K562 (cell line): ENCODE data around the gene CCDC34. TPM values are rescaled to one million over a fixed set of nuclear protein-coding genes. Genes with fewer than 3 reads are reported as not detected.
A peak's percentile ranks its signal among the peaks of the same experiment; 100 is the strongest.

Source experiments
- ESRRA ChIP-seq: fragments of 450-650 bp; IDR thresholded peaks from 2 replicates; pipeline ENCODE4 v1.6.1; 2014; ENCODE audit warnings: low read depth, mild to moderate bottlenecking, moderate library complexity, borderline replicate concordance
- GABPA ChIP-seq: fragments of 200-800 bp; sonication (Bioruptor generic); conservative IDR thresholded peaks from 2 replicates; pipeline ENCODE4 v1.6.1; 2016; ENCODE audit warnings: low read depth, missing genetic modification characterization, missing compliant biosample characterization
- MNT ChIP-seq, 2 experiments: fragments of 450-650 bp; conservative IDR thresholded peaks; 2 replicates each; pipeline ENCODE4 v1.6.1; 2017; ENCODE audit warnings: mild to moderate bottlenecking in 2 of 2, moderate library complexity in 2 of 2
- MYC ChIP-seq, 2 experiments: fragments of 250-450 bp in 1 of 2; sonication (Bioruptor Pico) in 1 of 2; IDR thresholded peaks; 2 replicates each; pipeline versions ENCODE4 v1.5.1 to v1.6.1; 2012 to 2021; ENCODE audit warnings: low read depth in 2 of 2, borderline replicate concordance in 1 of 2, improper control_type of control experiment in 1 of 2, low read length in 1 of 2, mild to moderate bottlenecking in 1 of 2, moderate library complexity in 1 of 2
- NCOR1 ChIP-seq: fragments of 450-650 bp; IDR thresholded peaks from 2 replicates; pipeline ENCODE4 v1.6.1; 2016; ENCODE audit warnings: mild to moderate bottlenecking, moderate library complexity
- NR2C1 ChIP-seq, 2 experiments: fragments of 450-650 bp; IDR thresholded peaks; 2 replicates each; pipeline ENCODE4 v1.6.1; 2017; ENCODE audit warnings: mild to moderate bottlenecking in 2 of 2, antibody characterized with exemption in 1 of 2, inconsistent platforms in 1 of 2, missing compliant biosample characterization in 1 of 2, missing genetic modification characterization in 1 of 2
- PBX2 ChIP-seq, 2 experiments: IDR thresholded peaks in 1 of 2; conservative IDR thresholded peaks in 1 of 2; 2 replicates each; pipeline ENCODE4 v1.6.1; 2016; ENCODE audit warnings: low read depth in 2 of 2, mild to moderate bottlenecking in 1 of 2, missing compliant biosample characterization in 1 of 2, missing genetic modification characterization in 1 of 2, moderate library complexity in 1 of 2
- RAD21 ChIP-seq, 2 experiments: fragments of 250-450 bp in 1 of 2; fragments of 450-650 bp in 1 of 2; sonication (Bioruptor Pico) in 1 of 2; formaldehyde crosslinking in 1 of 2; IDR thresholded peaks in 1 of 2; conservative IDR thresholded peaks in 1 of 2; 2 replicates each; pipeline versions ENCODE4 v1.4.0 to v1.8.0; 2020 to 2022; ENCODE audit warnings: mild to moderate bottlenecking in 2 of 2, moderate library complexity in 1 of 2
- SMAD2 ChIP-seq: fragments of 150-350 bp; IDR thresholded peaks from 2 replicates; pipeline ENCODE4 v1.6.1; 2014; ENCODE audit warnings: low read depth, mild to moderate bottlenecking, low read length
- SNIP1 ChIP-seq: fragments of 450-650 bp; IDR thresholded peaks from 2 replicates; pipeline ENCODE4 v1.7.1; 2017; ENCODE audit warnings: low read depth, mild to moderate bottlenecking
- TEAD1 ChIP-seq, 2 experiments: fragments of 450-650 bp in 1 of 2; sonication (generic) in 1 of 2; formaldehyde crosslinking; IDR thresholded peaks; 2 replicates each; pipeline versions ENCODE4 v1.4.0 to v1.8.0; 2020 to 2022; ENCODE audit warnings: mild to moderate bottlenecking in 2 of 2, missing genetic modification reagents in 1 of 2
- ZNF445 ChIP-seq: fragments of 250-450 bp; sonication (Bioruptor Pico); IDR thresholded peaks from 2 replicates; pipeline ENCODE4 v1.4.0; 2020; ENCODE audit warnings: low read depth, mild to moderate bottlenecking, moderate library complexity
- polyA plus RNA-seq, 8 experiments: library from polyadenylated mRNA; depleted of rRNA in 4 of 8; stranded (reverse) in 5 of 8; unstranded in 3 of 8; fragments of >200 nt; fragmentation: Nextera tagmentation in 2 of 8; fragmentation: Illumina TruSeq in 1 of 8; extraction: Ambion mirVana in 2 of 8; extraction: Trizol in 1 of 8; gene quantifications; 2 replicates each; pipeline versions ENCODE4 v1.2.1 to v1.2.3, GENCODE V29; 2011 to 2014; ENCODE audit warnings: inconsistent platforms in 1 of 8, missing spikeins in 1 of 8
- total RNA-seq, 7 experiments: library from RNA; depleted of rRNA in 6 of 7; stranded (reverse); fragments of >200 nt in 6 of 7; fragmentation: Illumina TruSeq in 2 of 7; extraction: Trizol in 2 of 7; gene quantifications; 2 replicates each; pipeline versions ENCODE4 v1.2.1 to v1.2.3, GENCODE V29; 2011 to 2021; ENCODE audit warnings: low replicate concordance in 1 of 7

CCDC34 gene
- total and polyA plus RNA-seq, 9 of the 15 experiments (the other 6 are each of a cell fraction or from before 2014, with no cell fraction given), result 6.2 to 42.0 (median 15.7) TPM

- TF ChIP-seq PBX2 (CRISPR knock-in tag; IDR thresholded peaks at IDR 0.05; ENCODE audit: low read depth), result no peak
- TF ChIP-seq PBX2 (tag; conservative IDR thresholded peaks at IDR 0.05; ENCODE audit: low read depth), result 0 out of 2 replicates have a peak, but pooled peaks have one; percentile 16
- TF ChIP-seq ZNF445, result no peak
- TF ChIP-seq SMAD2, result no peak
- TF ChIP-seq TEAD1 (CRISPR knock-in tag; IDR thresholded peaks at IDR 0.05), result peak in 1 of 2 experiments; percentile 70; a peak in 2 of 4 replicates
- peak; percentile 76 for TF ChIP-seq MYC (IDR thresholded peaks at IDR 0.05; ENCODE audit: low read depth, low read length)
- TF ChIP-seq MYC (CRISPR knock-in tag; IDR thresholded peaks at IDR 0.05; ENCODE audit: borderline replicate concordance, low read depth), result no peak
- TF ChIP-seq ESRRA, result 0 out of 2 replicates have a peak, but pooled peaks have one; percentile 36
- TF ChIP-seq MNT (conservative IDR thresholded peaks at IDR 0.05), result 0 out of 4 replicates have a peak, but pooled peaks of 1 of the 2 experiments have one; percentile 15
- peak in 1 of 2 experiments; percentile 36; a peak in 1 of 4 replicates for TF ChIP-seq RAD21 (CRISPR knock-in tag; conservative IDR thresholded peaks at IDR 0.05 in 1 of 2, IDR thresholded peaks at IDR 0.05 in 1 of 2)
- no peak for TF ChIP-seq GABPA (tag)
- no peak for TF ChIP-seq SNIP1
- no peak for TF ChIP-seq NCOR1
- TF ChIP-seq NR2C1 (IDR thresholded peaks at IDR 0.05), result no peak
- 0 out of 2 replicates have a peak, but pooled peaks have one; percentile 13 for TF ChIP-seq NR2C1 (tag; IDR thresholded peaks at IDR 0.05)
- TF ChIP-seq, all 486 proteins: peak for 38
Measured at GRCh38 chr11:27397624-27398399, 34.8 kb upstream of the CCDC34 start (continued).
